GM18873 (cell line): ENCODE results near the gene CMTM2.
"Not testable (repeated sequence)": the region's sequence is repeated elsewhere in the genome, so short reads cannot be mapped to it uniquely, and the experiment has no call there.

ENCODE experiments used
- ATAC-seq: cut with Tn5 transposase; IDR thresholded peaks from one replicate; pipeline ENCODE4 v1.9.1; 2021; ENCODE audit warnings: mild to moderate bottlenecking, moderate library complexity, moderate number of reproducible peaks; ENCODE audit not compliant: unreplicated experiment, low FRiP score

The CMTM2 gene

GRCh38 chr16:66580605-66581209, 1.4 kb downstream of the CMTM2 start:
- ATAC-seq, result no peak

GRCh38 chr16:66581246-66581952, 2.1 kb downstream of the CMTM2 start:
- no peak for ATAC-seq

- no peak for ATAC-seq
Measured at GRCh38 chr16:66585481-66586239, 6.4 kb downstream of the CMTM2 start.

GRCh38 chr16:66587881-66588600, 8.8 kb downstream of the CMTM2 start:
- no peak for ATAC-seq

- no peak for ATAC-seq
Measured at GRCh38 chr16:66588981-66589713, 9.9 kb downstream of the CMTM2 start.

- ATAC-seq, result no peak
Measured at GRCh38 chr16:66590322-66590721, 11.1 kb downstream of the CMTM2 start.

GRCh38 chr16:66591018-66591417, 11.8 kb downstream of the CMTM2 start:
- no peak for ATAC-seq

GRCh38 chr16:66592241-66592640, 13.0 kb downstream of the CMTM2 start:
- no peak for ATAC-seq

GRCh38 chr16:66592814-66593213, 13.6 kb downstream of the CMTM2 start:
- no peak for ATAC-seq

GRCh38 chr16:66594739-66595138, 15.5 kb downstream of the CMTM2 start:
- no peak for ATAC-seq

- not testable (repeated sequence) for ATAC-seq
Measured at GRCh38 chr16:66596559-66596958, 17.3 kb downstream of the CMTM2 start.

GRCh38 chr16:66596986-66597848, 18.0 kb downstream of the CMTM2 start:
- no peak for ATAC-seq

GRCh38 chr16:66598111-66598510, 18.8 kb downstream of the CMTM2 start:
- no peak for ATAC-seq

GRCh38 chr16:66599726-66600125, 20.5 kb downstream of the CMTM2 start:
- no peak for ATAC-seq

GRCh38 chr16:66600477-66600876, 21.2 kb downstream of the CMTM2 start:
- no peak for ATAC-seq

GRCh38 chr16:66601471-66601870, 22.2 kb downstream of the CMTM2 start:
- no peak for ATAC-seq

GRCh38 chr16:66603537-66604375, 24.5 kb downstream of the CMTM2 start:
- no peak for ATAC-seq

- no peak for ATAC-seq
Measured at GRCh38 chr16:66604376-66605176, 25.3 kb downstream of the CMTM2 start, which contains the start of gene CMTM3. TSS of gene CMTM3 (plus strand) at chr16:66604704. CDS start at chr16:66604806, 102 bp downstream.
